Effector CD4-positive, alpha-beta T cell (primary cell): ENCODE results near the gene SOWAHB. TPM values are rescaled to one million over a fixed set of nuclear protein-coding genes. Genes with fewer than 3 reads are reported as not detected.

Experiments
- DNase-seq: peaks from one replicate; pipeline ENCODE4 v3.0.0-alpha.2; 2020
- total RNA-seq: gene quantifications from one replicate; lab custom pipeline; 2026; lab: John Stamatoyannopoulos, UW

The SOWAHB gene
- total RNA-seq = not detected

DNA sequence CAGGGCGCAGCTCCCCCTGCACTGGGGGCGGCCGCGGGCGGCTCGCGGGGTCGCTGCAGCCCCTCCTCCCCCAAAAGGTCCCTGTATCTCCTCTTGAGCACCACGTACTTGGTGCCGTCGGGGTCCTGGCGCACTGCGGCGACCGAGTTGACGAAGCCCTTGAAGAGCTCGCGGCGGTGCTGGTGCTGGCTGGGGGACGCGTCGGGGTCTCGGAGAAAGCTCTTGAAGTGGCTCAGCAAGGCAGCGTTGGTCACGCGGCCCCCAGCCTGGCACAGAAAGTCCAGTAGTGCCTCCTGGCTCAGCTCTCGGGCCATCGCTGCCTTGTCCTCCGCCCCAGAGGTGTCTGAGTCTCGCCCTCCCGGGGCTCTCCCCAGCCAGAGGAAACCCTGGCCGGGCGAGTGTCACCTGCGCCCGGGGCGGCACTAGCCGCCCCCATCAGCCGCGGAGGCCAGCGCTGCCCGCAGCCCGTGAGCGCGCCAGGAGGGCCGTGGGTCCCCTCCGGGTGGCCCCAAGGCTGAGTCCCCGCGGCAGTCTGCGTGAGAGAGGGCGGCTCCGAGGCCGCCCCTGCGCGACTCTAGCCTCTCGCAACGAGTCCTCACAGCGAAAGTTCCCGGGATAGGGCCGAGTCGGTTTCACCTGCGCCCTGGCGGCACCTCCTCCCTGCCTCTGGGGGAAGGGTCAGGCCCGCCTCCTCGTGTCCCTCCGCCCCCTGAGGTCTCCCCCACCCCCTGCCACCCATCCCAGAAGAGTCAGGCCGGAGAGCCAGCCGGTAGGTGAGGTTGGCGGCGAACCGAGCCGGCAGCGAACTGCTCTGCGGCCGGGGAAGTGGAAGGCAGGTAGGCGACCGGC, at the start of gene SOWAHB:
SOWAHB (minus strand) TSS at position 609 of the 849 bp plus-strand sequence; CDS start at position 314, 295 bp downstream.
- peak; percentile 25 for DNase-seq

DNA sequence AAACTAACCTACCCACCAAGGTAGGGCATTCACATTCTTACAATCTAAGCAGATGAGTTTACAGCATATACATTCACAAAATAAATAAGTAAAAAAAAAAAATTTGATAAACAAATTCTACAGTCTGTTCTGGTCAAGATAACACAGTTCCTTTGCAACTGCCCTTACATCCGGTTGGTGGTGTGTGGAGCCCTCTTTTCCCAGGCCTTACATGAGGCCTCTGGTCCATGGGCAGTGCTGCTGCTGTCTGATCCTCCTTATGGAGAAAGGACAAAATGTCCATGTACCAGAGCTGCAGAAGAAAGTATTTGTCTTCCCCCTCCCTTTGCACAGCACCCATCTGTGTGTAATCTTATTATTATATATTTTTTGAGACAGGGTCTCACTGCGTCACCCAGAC, 49.4 kb upstream of the SOWAHB start:
- no peak for DNase-seq

GRCh38 chr4:76943790-76944189, 45.8 kb upstream of the SOWAHB start:
- no peak for DNase-seq

GRCh38 chr4:76943129-76943620, 45.2 kb upstream of the SOWAHB start:
- DNase-seq = no peak

GRCh38 chr4:76939184-76939583, 41.2 kb upstream of the SOWAHB start:
- no peak for DNase-seq

DNA sequence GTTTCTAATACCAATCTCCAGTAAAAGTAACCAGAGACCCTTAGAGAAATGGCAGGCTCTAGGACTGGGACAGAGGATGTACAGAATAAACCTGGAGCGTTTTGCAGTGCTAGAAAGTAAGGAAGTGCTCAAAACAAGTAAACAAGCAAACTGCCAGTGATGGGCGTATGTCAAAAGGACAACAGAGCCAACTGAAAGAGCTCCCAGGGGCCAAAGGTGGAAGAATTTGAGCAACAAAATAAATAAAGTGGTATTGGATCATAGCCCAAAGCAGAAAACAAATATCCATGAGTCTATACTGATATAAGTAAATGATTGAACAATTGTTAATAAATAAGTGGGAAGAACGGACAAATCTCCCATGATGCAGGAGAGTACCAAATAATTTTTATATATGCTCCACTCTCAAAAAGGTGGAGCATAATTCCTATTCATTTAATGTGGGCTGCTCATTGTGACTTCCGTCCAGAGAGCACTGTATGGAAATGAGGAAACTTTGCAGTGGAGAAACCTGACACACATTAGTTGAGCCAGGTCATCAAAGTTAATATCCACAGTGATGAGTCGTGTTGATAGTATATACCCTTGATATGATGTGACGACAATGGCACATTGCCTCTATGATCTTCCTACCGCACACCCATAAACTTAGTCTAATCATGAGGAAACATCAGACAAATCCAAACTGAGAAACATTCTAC, 33.8 kb upstream of the SOWAHB start:
- no peak for DNase-seq

- no peak for DNase-seq
Measured at GRCh38 chr4:76931087-76931486, 33.1 kb upstream of the SOWAHB start.

GRCh38 chr4:76930685-76931084, 32.7 kb upstream of the SOWAHB start:
- no peak for DNase-seq

DNA sequence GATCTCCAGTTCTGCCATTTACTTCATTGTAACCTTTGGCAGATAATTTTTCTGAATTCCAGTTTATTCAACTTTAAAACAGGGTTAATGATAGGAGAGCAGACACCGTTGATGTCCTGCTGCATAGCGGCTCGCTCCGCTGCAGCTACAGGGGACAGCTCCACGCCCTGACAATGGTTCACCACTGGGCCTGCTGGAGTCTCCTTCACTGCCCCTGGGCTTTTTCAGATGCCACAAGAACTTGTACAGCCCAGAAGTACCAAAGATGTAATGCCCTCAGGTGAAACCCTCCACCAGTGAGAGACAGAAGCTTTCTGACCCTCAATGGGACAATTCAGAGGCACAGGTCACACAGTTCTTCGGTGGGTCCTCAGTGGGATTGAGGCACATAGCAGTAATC, 28.9 kb upstream of the SOWAHB start:
- no peak for DNase-seq

GRCh38 chr4:76923619-76924357, 25.8 kb upstream of the SOWAHB start:
- DNase-seq = no peak

- no peak for DNase-seq
Measured at GRCh38 chr4:76920715-76921114, 22.8 kb upstream of the SOWAHB start.

- DNase-seq = no peak
Measured at GRCh38 chr4:76909711-76910110, 11.8 kb upstream of the SOWAHB start.

GRCh38 chr4:76905521-76905920, 7.6 kb upstream of the SOWAHB start:
- DNase-seq = no peak

GRCh38 chr4:76904646-76905190, 6.8 kb upstream of the SOWAHB start:
- no peak for DNase-seq

GRCh38 chr4:76902233-76902890, 4.4 kb upstream of the SOWAHB start:
- DNase-seq = no peak

DNA sequence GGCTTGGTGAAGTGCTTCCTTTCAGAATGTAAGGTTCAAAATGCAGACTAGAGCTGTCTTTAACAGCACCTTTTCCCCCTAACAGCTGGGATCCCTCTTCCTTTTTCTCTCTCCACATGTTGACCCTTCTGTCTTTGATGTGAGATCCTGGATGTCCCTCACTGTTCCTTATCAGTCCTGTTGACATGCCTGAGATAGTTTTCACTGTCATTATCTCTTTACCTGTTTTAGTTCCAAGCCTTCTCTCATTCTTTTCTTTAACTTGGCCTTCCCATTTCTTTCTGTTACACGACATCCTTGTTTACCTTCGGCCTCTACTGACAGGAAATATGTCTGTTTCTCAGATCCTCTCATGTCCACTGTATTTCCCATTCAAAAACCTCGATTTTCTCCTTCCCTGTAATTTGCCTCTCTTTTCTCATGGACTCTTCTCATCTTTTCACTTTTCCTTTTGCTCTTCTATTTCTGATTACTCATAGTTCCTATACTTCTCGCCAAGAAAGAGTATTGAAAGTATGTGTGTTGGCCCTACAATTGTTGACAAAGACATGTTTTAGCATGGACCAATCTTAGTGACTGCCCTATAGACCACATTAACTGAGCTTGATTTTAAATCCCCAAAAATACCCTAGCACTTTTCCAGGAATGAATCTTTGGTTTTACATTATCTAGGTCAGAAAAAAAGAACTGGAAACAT, 1.2 kb upstream of the SOWAHB start:
- no peak for DNase-seq

- no peak for DNase-seq
Measured at GRCh38 chr4:76898385-76898692, 395 bp upstream of the SOWAHB start.

DNA sequence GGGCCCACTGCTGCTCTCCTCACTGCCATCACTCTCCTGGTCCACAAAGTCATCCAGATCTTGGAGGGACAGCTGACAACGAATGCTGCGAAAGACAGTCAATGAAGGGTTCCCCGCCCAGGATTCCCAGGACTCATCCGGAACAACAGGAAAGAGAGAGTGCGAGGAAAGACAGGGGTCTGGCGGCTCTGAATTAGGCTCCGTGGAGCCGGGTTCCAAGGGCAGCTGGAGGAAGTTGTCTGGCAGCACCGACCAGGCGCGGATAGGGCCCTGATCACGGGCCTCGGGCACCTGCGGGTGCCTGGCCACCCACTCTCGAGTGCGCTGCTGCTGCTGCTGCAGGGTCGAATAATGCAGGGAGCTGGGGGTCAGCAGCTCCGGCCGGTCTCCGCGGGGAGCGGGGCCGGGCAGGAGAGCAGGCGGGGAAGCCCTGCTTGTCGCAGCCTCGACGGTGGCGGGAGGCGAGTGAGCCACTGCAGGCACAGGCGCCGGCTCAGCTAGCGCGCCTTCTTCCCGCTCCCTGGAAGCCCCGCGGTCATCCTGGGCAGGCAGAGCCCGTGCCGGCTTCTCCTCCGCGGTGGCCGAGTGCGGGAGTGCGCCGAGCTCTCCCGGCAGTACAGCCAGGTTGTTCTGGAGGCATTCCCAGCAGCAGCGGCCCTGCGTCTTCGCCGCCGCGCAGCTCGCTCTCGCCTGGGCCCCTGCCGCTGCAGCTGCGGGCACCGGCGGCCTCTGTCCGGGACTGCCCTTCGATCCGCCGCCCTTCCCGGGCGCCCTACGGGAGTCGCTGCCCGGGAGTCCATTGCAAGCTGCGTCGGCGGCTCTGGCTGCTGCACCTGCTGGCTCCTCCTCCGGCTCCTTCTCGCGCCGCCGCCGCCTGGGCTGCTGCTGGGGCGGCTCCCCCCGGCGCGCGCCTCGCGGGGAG, 1.1 kb downstream of the SOWAHB start:
- peak; percentile 12 for DNase-seq

GRCh38 chr4:76896048-76896447, 1.9 kb downstream of the SOWAHB start:
- no peak for DNase-seq

GRCh38 chr4:76895619-76896018, 2.3 kb downstream of the SOWAHB start:
- DNase-seq = no peak
